Transverse colon (tissue), 4 donors: ENCODE data around the gene HK1. TPM values are rescaled to one million over a fixed set of nuclear protein-coding genes. Genes with fewer than 3 reads are reported as not detected.
A peak's percentile ranks its signal among the peaks of the same experiment; 100 is the strongest.

Source experiments
- DNase-seq: peaks from one replicate; pipeline ENCODE4 v3.0.0-alpha.2; 2019
- H3K27ac ChIP-seq, 4 donors: fragments of 200-600 bp; sonication (generic); 2 replicates each; pipeline ENCODE4 v1.5.1; 2016 to 2018; ENCODE audit warnings: inconsistent platforms in 4 of 4
- H3K27me3 ChIP-seq: fragments of 200-600 bp; sonication (generic); 2 replicates; pipeline ENCODE4 v1.5.1; 2017; ENCODE audit warnings: inconsistent platforms
- H3K36me3 ChIP-seq, 4 donors: fragments of 200-600 bp; sonication (generic); 2 replicates each; pipeline ENCODE4 v1.5.1; 2017 to 2019; ENCODE audit warnings: inconsistent platforms in 4 of 4
- H3K4me1 ChIP-seq, 4 donors: fragments of 200-600 bp; sonication (generic); 2 replicates each; pipeline ENCODE4 v1.5.1; 2017 to 2020; ENCODE audit warnings: inconsistent platforms in 4 of 4
- H3K4me3 ChIP-seq, 4 donors: fragments of 200-600 bp; sonication (generic); 1 replicate in 1 of 4; 2 replicates in 3 of 4; pipeline versions ENCODE4 v1.5.1 to v1.6.1; 2017 to 2019; ENCODE audit warnings: inconsistent platforms in 4 of 4
- H3K9me3 ChIP-seq, 2 donors: fragments of 200-600 bp; sonication (generic); 2 replicates each; pipeline ENCODE4 v1.5.1; 2017 to 2019; ENCODE audit warnings: inconsistent platforms in 2 of 2
- EP300 ChIP-seq: sonication (generic); formaldehyde crosslinking; IDR thresholded peaks from one replicate; pipeline ENCODE4 v1.6.1; 2017; ENCODE audit warnings: antibody characterized with exemption, low read depth
- POLR2A ChIP-seq: fragments of 450-650 bp; IDR thresholded peaks from one replicate; pipeline ENCODE4 v1.6.1; 2016; ENCODE audit warnings: antibody characterized with exemption, mild to moderate bottlenecking, moderate library complexity
- POLR2AphosphoS5 ChIP-seq, 3 donors: sonication (generic); formaldehyde crosslinking; IDR thresholded peaks; one replicate each; pipeline ENCODE4 v1.6.1; 2016; ENCODE audit warnings: antibody characterized with exemption in 3 of 3
- WGBS, 2 donors: methylation state at CpG; one replicate each; pipeline ENCODE4 v1.1.5; 2018; ENCODE audit warnings: low coverage in 1 of 2; 5-methylcytosine and 5-hydroxymethylcytosine counted together
- in situ Hi-C, 4 donors: fragments of 200-750 bp; cut with MboI; loops; one replicate each; pipeline versions ENCODE4 v1.15.0 to v1.15.1; 2017; ENCODE audit warnings: low sequenced_read_pairs in 3 of 4, low pct_ligation_motif_present in 1 of 4, low pct_unique_long_range_greater_than_20kb in 1 of 4
- intact Hi-C: fragments of 100-400 bp; cut with DNase I; formaldehyde crosslinking; loops from one replicate; pipeline ENCODE4 v1.15.1; 2023; ENCODE audit warnings: low total_unique reads
- total RNA-seq, 4 donors: library from RNA; depleted of rRNA; stranded (reverse); fragments of >200 nt; gene quantifications; one replicate each; pipeline ENCODE4 v1.1.0, GENCODE V29; 2016
- TF ChIP-seq, protein P1 (sequence below), 5 experiments: fragments of 200-600 bp in 3 of 5; fragments of 450-650 bp in 2 of 5; sonication (generic) in 3 of 5; IDR thresholded peaks; 1 replicate in 2 of 5; 2 replicates in 3 of 5; pipeline ENCODE4 v1.5.1; 2016 to 2017; ENCODE audit warnings: antibody characterized with exemption in 5 of 5, inconsistent platforms in 3 of 5, mild to moderate bottlenecking in 2 of 5, moderate library complexity in 1 of 5

The HK1 gene
- total RNA-seq, 4 donors from 2014 or later = 27.3 to 69.9 (median 54.0) TPM

DNA sequence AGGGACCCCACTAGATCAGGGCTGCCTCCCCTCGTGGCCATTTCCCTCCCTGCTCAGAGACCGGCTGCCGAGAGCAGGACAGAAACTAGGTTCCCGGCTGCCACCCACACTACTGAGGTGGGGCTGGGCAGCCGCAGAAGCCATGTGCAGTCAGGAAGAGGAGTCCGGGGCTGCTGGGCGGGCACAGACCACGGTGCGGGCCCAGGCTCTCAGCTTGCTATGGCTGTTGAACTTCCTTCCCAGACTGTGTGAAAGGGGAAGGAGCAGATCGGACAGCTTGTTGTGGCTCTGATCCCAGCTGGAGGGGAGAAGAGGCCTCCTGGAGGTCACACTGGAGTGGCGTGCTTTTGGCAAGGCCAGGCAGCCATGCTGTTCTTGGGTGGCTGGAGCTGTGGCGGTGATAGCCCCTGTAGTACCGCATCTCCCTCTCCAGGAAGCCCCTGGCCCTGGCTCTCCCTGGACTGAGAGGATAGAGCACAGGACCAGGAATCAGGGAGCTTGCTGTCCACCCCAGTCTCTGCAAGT is 56.8 kb downstream of the HK1 start:
- Histone ChIP-seq H3K27ac (peak overlapping the region; percentile 52 to 83 (median 58)), H3K4me1 (peaks cover 47 to 82% (median 53%) of the 10 kb centered on the region in 4 donors), H3K9me3 (no peaks in the 10 kb centered on the region), H3K4me3 (no peak overlapping the region), H3K36me3 (no peaks in the 10 kb centered on the region), H3K27me3 (no peaks in the 10 kb centered on the region)
- in situ Hi-C loops = no loop called here
- DNase-seq = peak; percentile 29
- WGBS, 2 donors = 69% methylated on average over 13 of the region's 13 CpGs; no CpG with 5 or more reads in 1 of the 2 donors
- intact Hi-C loops = no loop called here
- TF ChIP-seq EP300 (no peak), POLR2A (no peak), POLR2AphosphoS5 (IDR thresholded peaks at IDR 0.05) (no peak)
- TF ChIP-seq, protein P1, sequence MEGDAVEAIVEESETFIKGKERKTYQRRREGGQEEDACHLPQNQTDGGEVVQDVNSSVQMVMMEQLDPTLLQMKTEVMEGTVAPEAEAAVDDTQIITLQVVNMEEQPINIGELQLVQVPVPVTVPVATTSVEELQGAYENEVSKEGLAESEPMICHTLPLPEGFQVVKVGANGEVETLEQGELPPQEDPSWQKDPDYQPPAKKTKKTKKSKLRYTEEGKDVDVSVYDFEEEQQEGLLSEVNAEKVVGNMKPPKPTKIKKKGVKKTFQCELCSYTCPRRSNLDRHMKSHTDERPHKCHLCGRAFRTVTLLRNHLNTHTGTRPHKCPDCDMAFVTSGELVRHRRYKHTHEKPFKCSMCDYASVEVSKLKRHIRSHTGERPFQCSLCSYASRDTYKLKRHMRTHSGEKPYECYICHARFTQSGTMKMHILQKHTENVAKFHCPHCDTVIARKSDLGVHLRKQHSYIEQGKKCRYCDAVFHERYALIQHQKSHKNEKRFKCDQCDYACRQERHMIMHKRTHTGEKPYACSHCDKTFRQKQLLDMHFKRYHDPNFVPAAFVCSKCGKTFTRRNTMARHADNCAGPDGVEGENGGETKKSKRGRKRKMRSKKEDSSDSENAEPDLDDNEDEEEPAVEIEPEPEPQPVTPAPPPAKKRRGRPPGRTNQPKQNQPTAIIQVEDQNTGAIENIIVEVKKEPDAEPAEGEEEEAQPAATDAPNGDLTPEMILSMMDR (IDR thresholded peaks at IDR 0.05) = no peak

DNA sequence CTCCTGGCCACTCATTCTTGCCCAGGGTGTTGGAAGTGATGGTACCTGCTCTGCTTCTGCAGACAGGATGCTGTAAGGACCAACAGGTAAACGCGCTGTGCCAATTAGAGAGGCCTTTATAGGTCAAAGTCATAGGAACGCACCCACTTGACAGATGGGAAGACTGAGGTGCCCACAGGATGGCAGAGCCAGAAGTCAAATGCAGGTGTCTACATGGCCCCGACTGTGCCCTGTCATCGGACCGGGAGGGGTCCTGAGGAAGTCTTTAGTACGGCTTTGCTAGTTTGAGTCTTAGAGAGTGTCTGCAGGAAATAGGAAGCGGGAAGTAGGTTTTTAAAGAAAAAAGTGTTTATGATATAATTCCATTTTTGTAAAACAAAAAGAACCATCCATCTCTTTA is 57.3 kb downstream of the HK1 start:
- H3K4me1 ChIP-seq = peaks cover 47 to 83% (median 51%) of the 10 kb centered on the region in 4 donors
- WGBS, 2 donors = 90 to 94% methylated on average over 4 to 8 of the region's 8 CpGs
- in situ Hi-C loops = no loop called here
- H3K36me3 ChIP-seq = no peaks in the 10 kb centered on the region
- intact Hi-C loops = no loop called here
- TF ChIP-seq POLR2AphosphoS5 (IDR thresholded peaks at IDR 0.05) (no peak), EP300 (no peak), POLR2A (no peak)
- TF ChIP-seq, protein P1 (IDR thresholded peaks at IDR 0.05) = no peak
- H3K27ac ChIP-seq = peak overlapping the region; percentile 52 to 83 (median 58)
- H3K4me3 ChIP-seq = no peak overlapping the region
- DNase-seq = no peak
- H3K27me3 ChIP-seq = no peaks in the 10 kb centered on the region
- H3K9me3 ChIP-seq = no peaks in the 10 kb centered on the region

DNA sequence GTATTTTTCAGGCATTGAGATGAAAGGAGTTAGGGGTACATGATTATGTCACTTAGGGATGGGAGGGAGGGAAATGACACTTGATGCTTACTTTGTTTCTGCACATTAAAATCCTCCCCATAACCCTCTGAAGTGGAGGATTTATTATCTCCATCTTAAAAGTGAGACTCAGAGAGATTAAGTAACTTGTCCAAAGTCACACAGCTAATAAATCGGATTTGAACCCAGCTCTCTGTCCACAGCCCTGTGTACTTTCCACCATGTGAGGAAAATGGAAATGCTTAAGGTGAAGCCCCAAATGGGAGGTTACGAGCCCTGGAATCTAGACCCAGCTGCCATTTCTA is 58.6 kb downstream of the HK1 start:
- H3K27me3 ChIP-seq = no peaks in the 10 kb centered on the region
- H3K36me3 ChIP-seq = no peaks in the 10 kb centered on the region
- intact Hi-C loops = no loop called here
- no peak overlapping the region for H3K4me3 ChIP-seq
- H3K27ac ChIP-seq = peak overlapping the region; percentile 26 to 53 (median 45)
- no peak for DNase-seq
- TF ChIP-seq POLR2A = no peak
- no peak for TF ChIP-seq EP300
- TF ChIP-seq, protein P1 (IDR thresholded peaks at IDR 0.05) = no peak
- no peak for TF ChIP-seq POLR2AphosphoS5 (IDR thresholded peaks at IDR 0.05)
- H3K9me3 ChIP-seq = no peaks in the 10 kb centered on the region
- H3K4me1 ChIP-seq = peaks cover 42 to 73% (median 48%) of the 10 kb centered on the region in 4 donors
- WGBS, 2 donors = 89 to 100% methylated on average over 1 to 2 of the region's 2 CpGs
- in situ Hi-C loops = no loop called here

DNA sequence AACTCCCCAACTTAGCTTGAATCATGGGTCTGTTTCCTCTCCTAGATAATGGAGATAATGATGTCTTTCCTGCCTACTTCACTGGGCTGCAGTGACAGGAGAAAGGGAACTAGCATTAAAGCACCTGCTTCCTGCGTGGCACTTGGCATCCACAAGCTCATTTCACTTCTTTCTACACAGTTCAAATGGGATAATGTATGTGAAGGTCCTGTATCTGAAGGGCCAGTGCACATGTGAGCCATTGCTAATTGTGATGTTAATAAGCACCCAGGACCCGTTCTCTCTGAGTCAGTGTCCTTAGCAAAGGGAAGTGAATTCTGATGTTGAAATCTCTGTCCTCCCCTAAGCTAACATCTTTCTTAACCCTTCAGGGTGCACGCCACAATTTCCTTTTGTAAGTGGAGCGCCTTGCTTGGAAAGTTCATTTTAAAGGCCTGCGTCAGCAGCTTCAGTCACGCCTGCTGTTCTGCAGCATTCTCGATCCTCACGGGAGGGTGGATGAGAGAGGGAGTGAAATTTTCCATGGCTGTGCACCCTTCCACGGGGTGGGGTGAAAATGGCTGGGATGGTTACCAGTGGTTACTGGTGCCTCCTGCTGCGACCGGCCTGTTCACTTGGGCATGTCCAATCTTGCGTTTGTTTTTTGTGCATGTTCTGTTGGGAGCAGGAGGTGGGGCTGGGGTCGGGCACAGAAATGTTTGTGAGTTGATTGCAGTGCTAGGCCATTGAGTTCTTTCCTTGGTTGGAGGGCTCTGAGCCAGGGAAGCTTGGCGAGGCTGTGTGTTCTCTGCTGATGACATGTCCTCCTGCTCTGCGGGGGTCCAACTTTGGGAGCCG is 59.2 kb downstream of the HK1 start:
- H3K9me3 ChIP-seq = no peaks in the 10 kb centered on the region
- H3K27ac ChIP-seq = peak overlapping the region; percentile 26 to 53 (median 45)
- H3K4me3 ChIP-seq = no peak overlapping the region
- DNase-seq = no peak
- peaks cover 36 to 68% (median 42%) of the 10 kb centered on the region in 4 donors for H3K4me1 ChIP-seq
- H3K36me3 ChIP-seq = no peaks in the 10 kb centered on the region
- TF ChIP-seq, protein P1 (IDR thresholded peaks at IDR 0.05) = no peak
- no peak for TF ChIP-seq POLR2AphosphoS5 (IDR thresholded peaks at IDR 0.05)
- no peak for TF ChIP-seq POLR2A
- in situ Hi-C loops = no loop called here
- whole genome bisulfite sequencing, 2 donors = 64% methylated on average over 16 of the region's 16 CpGs; no CpG with 5 or more reads in 1 of the 2 donors
- intact Hi-C loops = no loop called here
- H3K27me3 ChIP-seq = no peaks in the 10 kb centered on the region
